Activated CD4-positive, alpha-beta T cell treated with anti-CD3 and anti-CD28 coated beads for 1 hour (primary cell): ENCODE measurements around the gene BICC1.
"Not testable (repeated sequence)": the region's sequence is repeated elsewhere in the genome, so short reads cannot be mapped to it uniquely, and the experiment has no call there.

ENCODE experiments used
- DNase-seq: peaks from one replicate; pipeline ENCODE4 v3.0.0-alpha.2; 2020

BICC1 gene

GRCh38 chr10:58570307-58570723 is 57.6 kb downstream of the BICC1 start:
- DNase-seq = no peak

- DNase-seq = no peak
Observed at GRCh38 chr10:58570979-58571378, 58.3 kb downstream of the BICC1 start.

GRCh38 chr10:58573144-58573543 is 60.5 kb downstream of the BICC1 start:
- no peak for DNase-seq

- no peak for DNase-seq
Observed at GRCh38 chr10:58574058-58574457, 61.4 kb downstream of the BICC1 start.

GRCh38 chr10:58575491-58575890 is 62.8 kb downstream of the BICC1 start:
- no peak for DNase-seq

- DNase-seq = no peak
Observed at GRCh38 chr10:58576751-58577436, 64.2 kb downstream of the BICC1 start.

- no peak for DNase-seq
Observed at GRCh38 chr10:58577437-58577777, 64.7 kb downstream of the BICC1 start.

- no peak for DNase-seq
Observed at GRCh38 chr10:58578366-58578765, 65.7 kb downstream of the BICC1 start.

GRCh38 chr10:58579011-58579655 is 66.5 kb downstream of the BICC1 start:
- no peak for DNase-seq

- no peak for DNase-seq
Observed at GRCh38 chr10:58582045-58582444, 69.4 kb downstream of the BICC1 start.

- DNase-seq = no peak
Observed at GRCh38 chr10:58585435-58585834, 72.8 kb downstream of the BICC1 start.

- DNase-seq = no peak
Observed at GRCh38 chr10:58586282-58587245, 73.9 kb downstream of the BICC1 start.

GRCh38 chr10:58587676-58588075 is 75.0 kb downstream of the BICC1 start:
- DNase-seq = no peak

- DNase-seq = no peak
Observed at GRCh38 chr10:58588673-58589265, 76.1 kb downstream of the BICC1 start.

GRCh38 chr10:58590152-58590840 is 77.6 kb downstream of the BICC1 start:
- DNase-seq = no peak

GRCh38 chr10:58590924-58591323 is 78.3 kb downstream of the BICC1 start:
- DNase-seq = no peak

- DNase-seq = no peak
Observed at GRCh38 chr10:58593008-58593407, 80.3 kb downstream of the BICC1 start.

GRCh38 chr10:58597211-58597610 is 84.5 kb downstream of the BICC1 start:
- not testable (repeated sequence) for DNase-seq

- no peak for DNase-seq
Observed at GRCh38 chr10:58599927-58600553, 87.4 kb downstream of the BICC1 start.

GRCh38 chr10:58608351-58608750 is 95.7 kb downstream of the BICC1 start:
- no peak for DNase-seq

GRCh38 chr10:58608826-58609531 is 96.3 kb downstream of the BICC1 start:
- no peak for DNase-seq
